Raji (cell line): Measurements from ENCODE around the gene RAB38.

Experiments
- POLR2A ChIP-seq: IDR thresholded peaks from 2 replicates; pipeline ENCODE4 v1.6.1; 2011; ENCODE audit warnings: low read depth, low read length, control low read depth; ENCODE audit not compliant: insufficient read depth

RAB38 gene

DNA sequence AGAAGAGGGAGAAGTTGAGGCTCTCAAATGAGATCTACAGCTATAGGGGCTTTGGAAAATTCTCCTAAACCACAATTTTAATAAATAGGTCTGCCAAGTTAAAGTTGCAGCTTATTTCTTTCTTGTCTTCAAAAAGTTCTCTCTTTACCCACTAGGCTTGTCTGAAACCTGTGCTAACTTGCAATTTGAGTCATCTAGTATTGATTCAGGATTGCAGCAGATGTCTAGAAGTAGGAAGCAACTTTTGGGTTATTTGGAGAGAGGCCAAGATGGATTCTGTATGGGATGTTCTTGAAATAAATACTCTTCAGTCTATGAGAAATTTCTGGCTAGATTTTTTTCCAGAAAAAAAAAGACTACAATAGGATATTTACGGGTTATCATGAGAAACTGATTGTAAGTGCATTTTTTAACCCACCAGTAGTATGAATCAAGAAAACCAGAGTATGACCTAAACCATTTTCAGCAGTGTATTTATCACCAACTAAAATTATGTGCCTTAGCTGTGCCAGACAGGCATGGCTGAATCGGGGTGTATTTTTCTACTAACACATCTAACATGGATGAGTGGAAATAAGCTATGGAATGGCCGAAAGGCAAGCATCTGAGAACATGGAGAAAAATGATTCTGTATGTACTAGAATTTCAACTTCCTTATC is 4.9 kb upstream of the RAB38 start:
- no peak for TF ChIP-seq POLR2A

- no peak for TF ChIP-seq POLR2A
Observed at GRCh38 chr11:88179141-88179540, 3.9 kb upstream of the RAB38 start.

GRCh38 chr11:88178191-88178590 is 2.9 kb upstream of the RAB38 start:
- TF ChIP-seq POLR2A = no peak

GRCh38 chr11:88175569-88176075 is 379 bp upstream of the RAB38 start:
- no peak for TF ChIP-seq POLR2A

GRCh38 chr11:88173956-88174355 is 1.3 kb downstream of the RAB38 start:
- TF ChIP-seq POLR2A = no peak

DNA sequence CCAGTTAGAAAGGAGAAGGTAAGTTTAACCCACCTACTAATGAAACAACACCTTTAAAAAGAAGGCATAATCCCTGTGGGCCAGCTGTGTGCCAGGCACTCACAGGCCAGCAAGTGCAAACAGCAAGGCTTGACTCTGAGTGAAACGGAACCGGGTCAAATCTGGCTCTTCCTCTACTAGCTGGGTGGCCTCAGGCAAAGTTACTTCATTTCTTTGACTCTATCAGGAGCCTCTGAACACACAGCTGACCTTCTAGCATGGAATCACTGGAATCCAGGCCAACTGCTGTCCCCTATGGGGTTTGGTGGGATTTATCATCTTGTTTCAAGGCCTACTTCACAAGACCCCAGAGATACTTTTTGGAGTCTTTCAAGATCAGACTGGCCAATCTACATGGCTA is 3.3 kb downstream of the RAB38 start:
- no peak for TF ChIP-seq POLR2A

DNA sequence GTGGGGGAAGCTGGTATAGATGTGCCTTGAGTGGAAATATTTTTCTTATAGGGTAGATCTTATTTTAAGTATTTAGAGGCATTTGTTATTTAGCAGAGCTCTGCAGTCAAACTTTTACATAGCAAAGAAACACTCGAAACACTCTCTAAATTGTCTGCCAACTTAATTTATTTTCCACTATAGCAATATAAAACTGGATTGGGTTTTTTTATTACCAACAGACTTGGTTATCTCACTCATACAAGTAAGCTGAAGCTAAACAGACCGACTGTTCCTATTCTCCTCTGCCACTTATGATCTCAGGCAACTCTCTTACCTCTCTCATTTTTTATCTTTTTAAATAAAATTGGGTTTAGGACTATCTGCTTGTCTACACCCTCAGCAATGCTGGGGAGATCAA is 4.6 kb downstream of the RAB38 start:
- no peak for TF ChIP-seq POLR2A

GRCh38 chr11:88169881-88170280 is 5.4 kb downstream of the RAB38 start:
- no peak for TF ChIP-seq POLR2A

- TF ChIP-seq POLR2A = no peak
Observed at GRCh38 chr11:88169471-88169870, 5.8 kb downstream of the RAB38 start.

DNA sequence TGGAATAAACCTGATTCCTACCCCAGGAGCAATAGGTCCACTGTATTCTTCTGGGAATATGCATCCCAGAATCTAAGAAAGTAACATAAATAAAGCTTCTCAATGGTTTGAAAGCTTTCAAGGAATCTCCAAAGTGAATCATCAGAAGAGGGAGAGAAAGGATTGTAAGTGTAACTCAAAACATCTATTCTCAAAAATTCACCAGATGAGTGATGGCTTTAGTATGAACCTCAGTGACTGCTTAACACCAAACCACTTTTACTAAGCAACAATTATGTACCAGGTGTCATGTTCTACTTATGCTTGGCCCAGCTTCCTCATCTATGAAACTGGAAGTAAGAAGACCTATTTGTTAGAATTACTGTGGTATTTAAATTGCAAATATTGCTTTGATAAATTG is 7.4 kb downstream of the RAB38 start:
- TF ChIP-seq POLR2A = no peak

DNA sequence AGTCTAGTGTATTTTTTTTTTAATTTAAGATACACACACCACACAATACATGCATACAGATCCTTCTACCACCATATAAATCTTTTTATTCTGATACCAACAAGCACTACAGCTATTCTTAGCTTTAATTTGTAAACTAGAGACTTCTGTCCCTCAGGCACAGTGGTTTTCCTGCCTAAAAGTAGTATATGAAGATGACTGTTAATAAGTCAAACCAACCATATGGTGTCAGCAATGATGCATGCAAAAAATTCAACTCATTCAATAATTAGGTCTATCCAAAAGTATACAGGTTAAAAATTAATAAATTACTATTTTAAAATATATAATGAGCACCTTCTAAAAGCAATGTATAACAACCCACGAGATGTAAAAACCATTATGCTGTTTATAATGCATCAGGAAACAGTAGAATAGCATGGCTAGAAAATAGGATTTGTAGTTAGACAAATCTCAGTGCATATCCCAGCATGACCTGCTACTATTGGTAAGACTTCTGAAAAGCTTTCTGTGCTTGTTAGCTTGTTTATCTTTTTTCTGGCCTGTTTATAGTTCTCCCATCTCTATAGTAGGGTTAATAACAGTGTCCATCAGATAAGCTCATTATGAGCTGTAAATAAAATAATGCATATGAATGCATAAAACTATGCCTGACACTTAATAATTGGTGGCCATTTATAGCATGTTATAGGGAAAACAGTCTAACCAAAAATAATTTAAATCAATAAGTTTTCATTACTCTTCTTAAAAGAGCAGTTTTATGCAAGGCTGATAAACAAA is 10.2 kb downstream of the RAB38 start:
- TF ChIP-seq POLR2A = no peak

GRCh38 chr11:88164320-88164719 is 10.9 kb downstream of the RAB38 start:
- TF ChIP-seq POLR2A = no peak

- TF ChIP-seq POLR2A = no peak
Observed at GRCh38 chr11:88158081-88158480, 17.2 kb downstream of the RAB38 start.

- no peak for TF ChIP-seq POLR2A
Observed at GRCh38 chr11:88157370-88157769, 17.9 kb downstream of the RAB38 start.

DNA sequence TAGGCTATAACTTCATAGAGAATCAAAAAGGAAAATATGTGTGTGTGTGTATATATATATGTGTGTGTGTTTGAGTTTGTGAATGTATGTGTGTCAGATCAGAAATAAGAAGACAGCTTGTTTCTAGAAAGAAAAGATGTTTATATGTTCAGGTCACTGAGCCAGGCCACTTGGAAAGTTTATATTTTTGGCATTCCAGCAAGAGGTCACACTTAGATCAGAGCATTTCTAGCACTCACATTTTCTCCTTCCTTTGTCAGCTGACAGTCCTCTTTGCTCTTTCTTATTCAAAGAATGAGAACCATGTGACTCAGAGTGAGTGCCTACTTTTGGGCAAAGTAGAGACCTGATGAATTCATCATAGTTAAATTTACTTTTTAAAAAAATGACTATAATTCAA is 22.9 kb downstream of the RAB38 start:
- no peak for TF ChIP-seq POLR2A

DNA sequence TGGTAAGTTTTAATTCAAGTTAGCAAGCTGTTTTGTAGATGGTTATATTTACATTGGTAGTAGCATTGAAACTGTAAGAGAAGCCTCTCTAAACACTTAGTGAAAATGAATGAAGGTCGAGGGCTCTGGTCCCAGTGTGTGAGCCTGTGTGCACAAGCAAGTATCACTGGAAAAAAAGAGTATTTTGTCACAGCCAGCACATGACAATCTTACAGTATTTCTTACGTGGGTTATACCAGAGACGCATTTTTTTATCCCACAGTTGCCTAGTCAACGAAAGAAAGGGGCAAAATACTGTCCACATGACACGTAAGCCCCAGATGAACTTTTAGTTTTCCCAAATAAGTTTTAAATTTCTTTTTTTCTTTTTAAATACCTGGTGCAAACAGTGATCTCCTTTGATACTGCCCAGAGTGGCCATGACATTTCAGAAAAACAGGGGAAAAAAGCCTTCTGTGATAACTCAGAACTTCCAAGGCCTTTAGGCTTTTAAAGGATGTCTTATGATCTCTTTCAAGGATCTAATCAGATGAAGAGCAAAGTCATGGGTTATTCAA is 23.5 kb downstream of the RAB38 start:
- no peak for TF ChIP-seq POLR2A
